Endothelial cell of hepatic sinusoid (primary cell): Measurements from ENCODE around the gene SCAI.
"Not testable (repeated sequence)": the region's sequence is repeated elsewhere in the genome, so short reads cannot be mapped to it uniquely, and the experiment has no call there.

Experiments
- in situ Hi-C: cut with HindIII; loops from 2 replicates; pipeline ENCODE4 v1.10.0; 2017; ENCODE audit warnings: low sequenced_read_pairs

SCAI gene

GRCh38 chr9:125106285-125106893, 36.9 kb downstream of the SCAI start:
- in situ Hi-C loops = no loop called here

DNA sequence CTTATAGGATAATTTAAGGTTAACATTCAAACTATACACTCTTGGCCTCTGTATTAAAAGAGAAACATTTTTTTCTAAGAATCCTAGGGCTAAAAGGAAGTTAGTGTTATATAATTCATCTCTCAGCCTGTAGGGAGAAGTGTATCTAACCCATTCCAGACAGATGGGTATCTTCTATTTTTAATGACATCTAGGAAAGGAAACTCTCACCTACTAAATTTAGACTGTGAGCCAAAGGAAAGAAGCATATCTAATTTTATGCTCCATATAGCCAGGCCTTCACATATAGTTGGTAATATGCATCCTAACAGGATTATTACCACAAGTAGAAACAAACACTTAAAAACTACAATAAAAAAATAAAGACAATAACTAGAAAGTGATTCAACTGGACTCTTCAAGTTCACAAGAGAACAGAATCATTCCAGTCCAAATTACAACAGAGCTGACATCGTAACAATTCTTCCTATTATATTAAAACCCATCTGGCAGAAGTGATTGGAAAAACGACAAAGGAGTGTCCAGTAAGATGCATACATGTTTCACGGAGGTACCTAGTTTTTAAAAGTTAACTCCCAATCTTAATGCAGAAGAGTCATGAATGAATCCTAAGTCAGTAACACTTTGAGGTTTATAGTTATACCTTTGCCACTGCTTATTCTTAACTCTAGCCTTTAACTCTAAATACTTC, 39.4 kb downstream of the SCAI start:
- in situ Hi-C loops = no loop called here

DNA sequence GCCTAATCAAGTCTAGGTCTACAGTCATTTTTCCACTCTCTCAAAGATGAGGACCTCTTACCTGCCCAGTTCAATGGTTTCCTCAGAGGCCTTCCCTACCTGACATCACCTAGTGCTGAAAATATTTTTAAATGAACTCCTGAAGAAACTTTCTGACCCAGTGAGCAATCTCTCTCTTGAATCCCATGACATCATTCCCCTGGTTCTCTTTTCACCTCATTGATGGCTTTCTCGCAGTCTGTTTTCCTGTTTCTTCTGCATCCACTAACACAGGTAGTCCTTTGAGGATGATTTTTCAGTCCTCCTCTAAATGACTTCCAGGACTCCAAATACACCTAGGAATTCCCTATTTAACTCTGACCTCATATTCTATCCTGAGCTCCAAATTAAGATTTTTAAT, 40.3 kb downstream of the SCAI start:
- in situ Hi-C loops = no loop called here

DNA sequence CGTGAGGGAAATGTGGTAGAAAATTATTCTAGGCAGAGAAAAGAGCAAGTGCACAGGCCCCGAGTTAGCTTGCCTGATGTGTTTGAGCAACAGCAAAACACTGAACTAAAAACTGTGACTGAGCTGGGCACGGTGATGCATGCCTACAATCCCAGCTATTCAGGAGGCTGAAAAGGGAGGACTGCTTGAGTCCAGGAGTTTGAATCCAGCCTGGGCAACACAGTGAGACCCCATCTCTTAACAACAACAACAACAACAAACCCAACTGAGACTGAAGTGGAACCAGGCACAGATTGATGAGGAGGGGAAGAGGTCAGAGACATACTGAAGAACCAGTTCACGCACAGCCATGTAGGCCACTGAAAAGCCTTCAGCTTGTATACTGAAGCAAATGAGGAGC, 42.5 kb downstream of the SCAI start:
- in situ Hi-C loops = no loop called here

DNA sequence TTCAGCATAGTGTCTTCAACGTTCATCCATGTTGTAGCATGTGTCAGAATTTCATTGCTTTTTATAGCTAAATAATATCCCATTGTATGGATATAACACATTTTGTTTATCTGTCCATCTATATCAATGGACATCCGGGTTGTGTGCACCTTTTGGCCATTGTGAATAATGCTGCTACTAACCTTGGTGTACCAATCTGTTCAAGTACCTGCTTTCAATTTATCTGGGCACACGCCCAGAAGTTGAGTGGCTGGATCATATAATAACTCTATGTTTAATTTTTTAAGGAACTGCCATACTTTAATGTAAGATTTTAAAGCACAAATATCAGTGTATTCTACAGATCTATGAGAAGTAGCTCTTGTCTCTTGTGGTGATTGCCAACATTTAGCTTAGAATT, 43.5 kb downstream of the SCAI start:
- in situ Hi-C loops = no loop called here

DNA sequence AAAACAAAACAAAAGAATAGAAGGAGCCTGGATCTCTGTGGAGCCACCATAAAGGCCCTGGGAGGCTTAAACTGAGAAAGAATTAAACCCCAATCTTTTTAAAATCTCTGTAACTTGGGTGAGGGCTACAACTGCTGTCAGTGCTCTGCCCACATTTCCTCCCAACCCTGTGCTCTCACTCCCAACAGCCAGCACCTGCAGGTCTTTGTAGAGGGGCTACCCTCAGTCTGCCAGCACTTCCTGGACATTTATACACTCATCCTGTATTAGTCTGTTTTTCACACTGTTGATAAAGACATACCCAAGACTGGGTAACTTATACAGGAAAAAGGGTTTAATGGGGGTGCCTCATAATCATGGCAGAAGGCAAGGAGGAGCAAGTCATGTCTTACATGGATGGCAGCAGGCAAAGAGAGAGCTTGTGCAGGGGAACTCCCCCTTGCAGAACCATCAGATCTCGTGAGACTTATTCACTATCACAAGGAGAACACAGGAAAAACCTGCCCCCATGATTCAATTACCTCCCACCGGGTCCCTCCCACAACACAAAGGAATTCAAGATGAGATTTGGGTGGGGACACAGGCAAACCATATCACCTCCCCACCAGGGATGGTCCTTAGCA, 47.4 kb downstream of the SCAI start:
- in situ Hi-C loops = no loop called here

DNA sequence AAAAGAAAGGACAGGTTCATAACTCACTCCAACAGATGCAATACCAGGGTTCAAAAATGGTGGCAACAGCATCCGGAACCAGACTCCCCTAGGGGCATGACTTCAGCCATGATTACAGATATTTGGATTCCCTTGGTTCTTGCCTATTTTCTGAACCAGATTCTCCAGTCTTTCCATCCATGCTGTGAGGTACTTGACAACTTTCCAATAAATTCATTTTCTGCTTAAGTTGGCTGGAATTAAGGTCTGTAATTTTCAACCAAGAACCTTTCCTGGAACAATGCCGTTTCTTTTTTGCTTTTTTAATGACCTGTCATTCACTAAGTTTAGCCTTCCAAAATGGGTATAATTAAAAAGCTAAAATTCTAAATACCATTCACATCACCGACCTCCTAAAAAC, 52.2 kb downstream of the SCAI start:
- in situ Hi-C loops = no loop called here

DNA sequence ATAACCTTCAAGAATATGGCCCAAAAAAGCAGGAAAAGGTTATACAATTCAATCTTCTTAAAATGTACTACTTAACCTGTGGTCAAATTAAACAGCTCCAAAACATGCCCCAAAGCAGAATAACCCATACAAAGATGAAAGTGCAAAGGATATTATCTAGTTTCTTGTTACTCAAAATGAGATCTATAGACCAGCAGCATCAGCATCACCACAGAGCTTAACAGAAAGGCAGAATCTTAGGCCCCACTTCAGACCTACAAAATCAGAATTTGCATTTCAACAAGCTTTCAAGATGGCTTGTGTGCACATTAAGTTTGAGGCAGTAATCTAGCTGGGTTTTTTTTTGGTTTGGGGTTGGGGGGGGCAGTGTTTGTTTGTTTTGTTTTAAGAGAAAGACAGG, 54.0 kb downstream of the SCAI start:
- in situ Hi-C loops = no loop called here

- in situ Hi-C loops = no loop called here
These were observed 54.6 kb downstream of the SCAI start for GRCh38 chr9:125088752-125089151.

- in situ Hi-C loops = no loop called here
These were observed 57.4 kb downstream of the SCAI start for GRCh38 chr9:125085703-125086477.

GRCh38 chr9:125082197-125082596, 61.1 kb downstream of the SCAI start:
- in situ Hi-C loops = not testable (repeated sequence)

DNA sequence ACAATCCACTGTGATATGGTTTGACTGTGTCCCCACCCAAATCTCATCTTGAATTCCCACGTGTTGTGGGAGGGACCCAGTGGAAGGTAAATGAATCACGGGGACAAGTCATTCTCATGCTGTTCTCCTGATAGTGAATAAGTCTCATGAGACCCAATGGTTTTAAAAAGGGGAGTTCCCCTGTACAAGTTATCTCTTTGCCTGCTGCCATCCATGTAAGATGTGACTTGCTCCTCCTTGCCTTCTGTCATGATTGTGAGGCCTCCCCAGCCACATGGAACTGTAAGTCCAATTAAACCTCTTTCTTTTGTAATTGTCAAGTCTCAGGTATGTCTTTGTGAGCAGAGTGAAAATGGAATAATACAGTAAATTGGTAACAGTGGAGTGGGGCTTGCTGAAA, 62.5 kb downstream of the SCAI start:
- in situ Hi-C loops = not testable (repeated sequence)

GRCh38 chr9:125079931-125080330, 63.4 kb downstream of the SCAI start:
- in situ Hi-C loops = no loop called here

DNA sequence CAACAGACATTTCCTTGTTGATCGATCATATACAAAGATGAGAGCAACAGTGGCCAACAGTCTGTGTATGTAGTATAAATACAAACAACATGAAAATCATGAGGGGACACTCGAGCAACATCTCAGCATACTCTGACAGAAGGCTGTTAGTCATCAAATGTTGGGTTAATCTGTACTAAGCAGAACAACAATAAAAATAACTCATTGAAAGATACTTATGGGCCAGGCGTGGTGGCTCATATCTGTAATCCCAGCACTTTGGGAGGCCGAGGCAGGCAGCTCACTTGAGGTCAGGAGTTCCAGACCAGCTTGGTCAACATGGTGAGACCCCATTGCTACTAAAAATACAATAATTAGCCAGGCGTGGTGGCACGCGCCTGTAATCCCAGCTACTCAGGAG, 67.3 kb downstream of the SCAI start:
- in situ Hi-C loops = no loop called here

DNA sequence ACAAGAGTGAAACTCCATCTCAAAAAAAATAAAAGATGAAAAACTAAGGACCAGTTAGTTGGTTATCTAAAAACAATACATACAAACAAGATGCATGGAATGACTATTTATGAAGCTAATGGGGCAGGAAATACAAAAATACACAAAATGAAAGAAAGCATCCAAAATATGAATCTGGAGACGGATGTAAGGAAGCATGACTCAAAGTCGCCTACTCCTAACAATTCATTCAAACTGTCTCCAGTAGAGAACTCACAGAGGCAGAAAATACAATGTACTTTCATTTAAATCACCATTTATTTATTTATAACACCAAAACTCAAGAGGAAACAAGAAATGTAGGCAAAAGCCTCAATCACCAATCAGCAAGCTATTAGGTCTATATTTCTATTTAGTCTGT, 68.4 kb downstream of the SCAI start:
- in situ Hi-C loops = no loop called here

- in situ Hi-C loops = no loop called here
These were observed 76.3 kb downstream of the SCAI start for GRCh38 chr9:125066839-125067619.

GRCh38 chr9:125061391-125061790, 81.9 kb downstream of the SCAI start:
- in situ Hi-C loops = no loop called here

DNA sequence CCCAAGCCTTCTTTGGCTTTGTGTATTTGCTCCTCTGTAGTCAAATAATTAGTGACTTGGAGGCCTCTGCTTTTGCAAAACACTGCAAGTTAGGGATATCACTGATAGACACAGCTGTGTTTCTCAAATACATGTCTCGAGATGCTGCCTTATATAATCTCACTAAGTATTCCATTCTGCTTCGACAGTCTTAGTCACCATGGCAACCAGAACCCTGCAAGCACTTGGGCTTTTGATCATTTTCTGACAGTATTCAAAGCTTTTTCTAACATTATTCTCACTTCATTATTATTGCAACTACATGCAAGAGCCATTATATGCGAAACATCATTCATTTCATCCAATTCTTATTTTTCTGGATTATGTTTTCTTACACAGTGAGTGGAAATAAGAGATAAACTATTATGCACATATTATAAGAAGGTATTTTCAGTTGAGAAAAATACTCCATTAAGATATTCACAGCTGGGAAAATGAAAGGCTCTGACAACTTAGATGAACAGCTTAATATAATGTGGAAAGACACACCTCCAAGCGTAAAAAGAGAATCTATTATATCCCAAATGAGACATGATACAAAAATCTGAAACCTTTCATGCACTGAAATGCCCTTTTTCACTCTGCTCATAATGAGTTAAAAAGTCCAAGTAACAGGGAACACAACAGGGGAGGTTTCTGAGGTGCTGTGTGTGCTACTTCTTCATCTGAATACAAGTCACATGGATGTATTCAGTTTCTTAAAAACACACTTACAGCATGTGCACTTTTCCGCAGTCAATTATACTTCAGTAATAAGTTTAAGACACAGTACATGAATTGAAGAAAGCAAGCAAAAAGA, 93.9 kb downstream of the SCAI start:
- in situ Hi-C loops = loop anchor here (10.0 kb wide), 1 partner anchor 135 kb away; no protein-coding TSS in a partner anchor

GRCh38 chr9:125043631-125044030, 99.7 kb downstream of the SCAI start:
- in situ Hi-C loops = loop anchor here (10.0 kb wide), 1 partner anchor 129 kb away; no protein-coding TSS in a partner anchor

DNA sequence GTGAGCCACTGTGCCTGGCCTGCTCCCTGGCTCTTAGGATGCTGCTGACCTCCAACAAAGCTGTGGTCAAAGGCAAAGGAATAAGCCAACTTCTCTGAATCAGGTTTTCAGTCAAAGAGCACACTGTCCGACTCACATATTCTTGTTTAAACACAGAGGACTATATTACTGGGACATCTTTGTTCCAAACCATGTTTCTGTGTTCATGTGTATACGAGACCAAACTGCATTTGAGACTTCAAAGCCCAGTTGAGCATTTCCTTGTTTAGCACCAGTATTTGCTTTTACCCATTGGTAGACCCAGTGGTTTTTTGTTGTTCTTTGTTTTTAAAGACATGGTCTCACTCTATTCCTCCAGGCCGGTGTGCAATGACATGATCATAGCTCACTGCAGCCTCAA, 100.2 kb downstream of the SCAI start:
- in situ Hi-C loops = loop anchor here (10.0 kb wide), 1 partner anchor 128 kb away; no protein-coding TSS in a partner anchor
